Measurements from ENCODE around the gene GGPS1. TPM values are rescaled to one million over a fixed set of nuclear protein-coding genes. Genes with fewer than 3 reads are reported as not detected.
"Not testable (repeated sequence)": the region's sequence is repeated elsewhere in the genome, so short reads cannot be mapped to it uniquely, and the experiment has no call there.

The GGPS1 gene
- total and polyA plus RNA-seq, 11 donors: 16.4 to 40.2 (median 29.7) TPM

GRCh38 chr1:235302143-235302542 is 26.2 kb upstream of the GGPS1 start:
- no peak for TF ChIP-seq CTCF (IDR thresholded peaks at IDR 0.05)
- no peak for TF ChIP-seq POLR2A (IDR thresholded peaks at IDR 0.05)
- Histone ChIP-seq H3K9me3 (peaks cover 0 to 6% (median 0%) of the 10 kb centered on the region in 12 donors), H3K27me3 (no peaks in the 10 kb centered on the region), H3K36me3 (no peaks in the 10 kb centered on the region), H3K27ac (no peak overlapping the region), H3K4me3 (no peak overlapping the region), H3K4me1 (peaks cover 4 to 53% (median 35%) of the 10 kb centered on the region in 12 donors)
- DNase-seq: no peak
- no peak for ATAC-seq
- intact Hi-C loops (cut with DNase I): no loop called here
- 63 to 83% (median 68%) methylated on average over 1 of the region's 1 CpG for WGBS, 4 donors

GRCh38 chr1:235304549-235305451 is 23.6 kb upstream of the GGPS1 start:
- TF ChIP-seq POLR2A (IDR thresholded peaks at IDR 0.05) (no peak), CTCF (IDR thresholded peaks at IDR 0.05) (no peak)

GRCh38 chr1:235307158-235308124 is 20.9 kb upstream of the GGPS1 start:
- no peak for DNase-seq
- no peak overlapping the region for H3K4me3 ChIP-seq
- 79 to 87% (median 82%) methylated on average over 7 of the region's 7 CpGs for WGBS, 4 donors
- H3K36me3 ChIP-seq: peaks cover 0 to 13% (median 5%) of the 10 kb centered on the region in 9 donors
- H3K9me3 ChIP-seq: no peaks in the 10 kb centered on the region
- no peak overlapping the region for H3K27ac ChIP-seq
- intact Hi-C loops (cut with DNase I): no loop called here
- no peaks in the 10 kb centered on the region for H3K27me3 ChIP-seq
- TF ChIP-seq POLR2A (IDR thresholded peaks at IDR 0.05): no peak
- TF ChIP-seq CTCF (IDR thresholded peaks at IDR 0.05): no peak
- ATAC-seq: peak in 1 of 4 donors; percentile 31
- H3K4me1 ChIP-seq: peaks cover 4 to 66% (median 43%) of the 10 kb centered on the region in 12 donors

More at GRCh38 chr1:235304549-235305451, 23.6 kb upstream of the GGPS1 start:
- 35 to 42% (median 37%) methylated on average over 6 of the region's 6 CpGs for WGBS, 4 donors
- no peak overlapping the region for H3K4me3 ChIP-seq
- H3K4me1 ChIP-seq: peaks cover 4 to 55% (median 34%) of the 10 kb centered on the region in 12 donors
- intact Hi-C loops (cut with DNase I): no loop called here
- no peaks in the 10 kb centered on the region for H3K9me3 ChIP-seq
- peak overlapping the region in 2 of 12 donors; percentile 14 to 48 for H3K27ac ChIP-seq
- ATAC-seq (peak in 3 of 4 donors; percentile 29 to 47 (median 42)), DNase-seq (no peak)
- H3K27me3 ChIP-seq: no peaks in the 10 kb centered on the region
- H3K36me3 ChIP-seq: no peaks in the 10 kb centered on the region

GRCh38 chr1:235309206-235309605 is 19.2 kb upstream of the GGPS1 start:
- WGBS, 4 donors: 95 to 96% (median 95%) methylated on average over 4 to 30 of the region's 32 CpGs; no CpG with 5 or more reads in 1 of the 4 donors
- DNase-seq; H3K27ac ChIP-seq; ATAC-seq; H3K27me3 ChIP-seq; intact Hi-C loops (cut with DNase I); H3K9me3 ChIP-seq; H3K4me3 ChIP-seq: not testable (repeated sequence)
- Histone ChIP-seq H3K4me1 (peaks cover 7 to 68% (median 54%) of the 10 kb centered on the region in 12 donors), H3K36me3 (peaks cover 0 to 13% (median 5%) of the 10 kb centered on the region in 9 donors)

Data from heart left ventricle (tissue), 16 donors.